MM.1S (cell line): ENCODE results near the gene PPP1R13B.

ENCODE experiments used
- DNase-seq: peaks from one replicate; pipeline ENCODE4 v3.0.0-alpha.2; 2015
- H2AFZ ChIP-seq: fragments of 300-600 bp; sonication (generic); 2 replicates; pipeline ENCODE4 v1.6.0; 2016; ENCODE audit warnings: antibody characterized with exemption, low read length
- H3F3A ChIP-seq: fragments of 300-600 bp; sonication (generic); 2 replicates; pipeline ENCODE4 v1.6.1; 2016; ENCODE audit warnings: mild to moderate bottlenecking, antibody characterized with exemption, low read length, moderate library complexity, mixed read lengths; ENCODE audit not compliant: insufficient read depth
- H3K27ac ChIP-seq: fragments of 300-600 bp; sonication (generic); 2 replicates; pipeline ENCODE4 v1.5.1; 2016; ENCODE audit warnings: mild to moderate bottlenecking, low read length
- H3K27me3 ChIP-seq: fragments of 300-600 bp; sonication (generic); replicated peaks from 2 replicates; pipeline ENCODE4 v1.6.0; 2016; ENCODE audit warnings: low read length; ENCODE audit not compliant: insufficient read depth
- H3K36me3 ChIP-seq: fragments of 300-600 bp; sonication (generic); replicated peaks from 2 replicates; pipeline ENCODE4 v1.6.1; 2016; ENCODE audit warnings: mild to moderate bottlenecking, low read length, mixed read lengths; ENCODE audit not compliant: insufficient read depth
- H3K4me1 ChIP-seq: fragments of 300-600 bp; sonication (generic); 2 replicates; pipeline ENCODE4 v1.6.1; 2016; ENCODE audit warnings: low read length, mixed read lengths
- H3K4me2 ChIP-seq: fragments of 300-600 bp; sonication (generic); 2 replicates; pipeline ENCODE4 v1.6.0; 2016; ENCODE audit warnings: low read depth, low read length
- H3K4me3 ChIP-seq: fragments of 300-600 bp; sonication (generic); 2 replicates; pipeline ENCODE4 v1.5.1; 2016; ENCODE audit warnings: low read length, mixed read lengths
- H3K79me2 ChIP-seq: fragments of 300-600 bp; sonication (generic); 2 replicates; pipeline ENCODE4 v1.6.1; 2016; ENCODE audit warnings: mixed run types, low read length, mixed read lengths
- H3K9ac ChIP-seq: fragments of 300-600 bp; sonication (generic); 2 replicates; pipeline ENCODE4 v1.6.1; 2016; ENCODE audit warnings: low read length, mixed read lengths
- H3K9me2 ChIP-seq: fragments of 300-600 bp; sonication (generic); replicated peaks from 2 replicates; pipeline ENCODE4 v1.6.1; 2016; ENCODE audit warnings: mild to moderate bottlenecking, low read length, mixed read lengths; ENCODE audit not compliant: insufficient read depth
- H3K9me3 ChIP-seq: fragments of 300-600 bp; sonication (generic); replicated peaks from 2 replicates; pipeline ENCODE4 v1.6.1; 2016; ENCODE audit warnings: mild to moderate bottlenecking, low read length, mixed read lengths; ENCODE audit not compliant: insufficient read depth
- H4K20me1 ChIP-seq: fragments of 300-600 bp; sonication (generic); 2 replicates; pipeline ENCODE4 v1.6.1; 2016; ENCODE audit warnings: mild to moderate bottlenecking, low read length, moderate library complexity, mixed read lengths; ENCODE audit not compliant: insufficient read depth
- CTCF ChIP-seq: fragments of 300-600 bp; sonication (generic); IDR thresholded peaks from 2 replicates; pipeline ENCODE4 v1.5.1; 2016; ENCODE audit warnings: antibody characterized with exemption, low read length, mixed read lengths
- EZH2 ChIP-seq: fragments of 300-600 bp; sonication (generic); optimal IDR thresholded peaks from 2 replicates; pipeline ENCODE3; 2017; ENCODE audit warnings: low read depth, mild to moderate bottlenecking, antibody characterized with exemption, low read length, mixed read lengths
- EZH2phosphoT487 ChIP-seq: fragments of 300-600 bp; sonication (generic); IDR thresholded peaks from 2 replicates; pipeline ENCODE4 v1.6.1; 2018; ENCODE audit warnings: antibody characterized with exemption, low read length

The PPP1R13B gene

GRCh38 chr14:103762036-103762435, 85.3 kb downstream of the PPP1R13B start:
- Histone ChIP-seq H3F3A (no peaks in the 10 kb centered on the region; the same call in 1 of the 2 replicates), H3K9me2 (no peaks in the 10 kb centered on the region), H3K4me3 (no peak overlapping the region), H3K36me3 (no peaks in the 10 kb centered on the region), H3K4me2 (no peak overlapping the region), H4K20me1 (no peaks in the 10 kb centered on the region), H3K4me1 (no peaks in the 10 kb centered on the region), H3K79me2 (no peaks in the 10 kb centered on the region), H3K9me3 (no peaks in the 10 kb centered on the region), H2AFZ (no peak overlapping the region), H3K9ac (no peak overlapping the region), H3K27me3 (no peaks in the 10 kb centered on the region), H3K27ac (no peak overlapping the region)
- no peak for DNase-seq
- TF ChIP-seq CTCF: no peak
- no peak for TF ChIP-seq EZH2phosphoT487
- TF ChIP-seq EZH2: no peak

- Histone ChIP-seq H3K27ac (no peak overlapping the region), H4K20me1 (no peaks in the 10 kb centered on the region), H3K9me3 (no peaks in the 10 kb centered on the region), H3F3A (no peaks in the 10 kb centered on the region), H3K9ac (no peak overlapping the region), H2AFZ (no peak overlapping the region), H3K4me1 (no peaks in the 10 kb centered on the region), H3K27me3 (no peaks in the 10 kb centered on the region), H3K36me3 (no peaks in the 10 kb centered on the region), H3K4me2 (no peak overlapping the region), H3K79me2 (no peaks in the 10 kb centered on the region), H3K4me3 (no peak overlapping the region), H3K9me2 (no peaks in the 10 kb centered on the region)
- DNase-seq: no peak
- TF ChIP-seq EZH2: no peak
- no peak for TF ChIP-seq EZH2phosphoT487
- no peak for TF ChIP-seq CTCF
Measured at GRCh38 chr14:103758059-103758776, 89.2 kb downstream of the PPP1R13B start.

GRCh38 chr14:103755060-103755459, 92.3 kb downstream of the PPP1R13B start:
- no peak overlapping the region for H3K4me2 ChIP-seq
- H3K4me3 ChIP-seq: no peak overlapping the region
- no peaks in the 10 kb centered on the region for H4K20me1 ChIP-seq
- no peaks in the 10 kb centered on the region for H3F3A ChIP-seq
- no peaks in the 10 kb centered on the region for H3K9me2 ChIP-seq
- DNase-seq: no peak
- H3K9me3 ChIP-seq: no peaks in the 10 kb centered on the region
- no peak overlapping the region for H3K9ac ChIP-seq
- H3K79me2 ChIP-seq: no peaks in the 10 kb centered on the region
- no peaks in the 10 kb centered on the region for H3K4me1 ChIP-seq
- TF ChIP-seq EZH2phosphoT487: no peak
- TF ChIP-seq EZH2: no peak
- no peak for TF ChIP-seq CTCF
- H2AFZ ChIP-seq: no peak overlapping the region
- no peak overlapping the region for H3K27ac ChIP-seq
- no peaks in the 10 kb centered on the region for H3K27me3 ChIP-seq
- H3K36me3 ChIP-seq: no peaks in the 10 kb centered on the region
